NCI-H82 (cell line): ENCODE data around the gene TBC1D13.
A peak's percentile ranks its signal among the peaks of the same experiment; 100 is the strongest.
"Not testable (repeated sequence)": the region's sequence is repeated elsewhere in the genome, so short reads cannot be mapped to it uniquely, and the experiment has no call there.

Experiments
- DNase-seq: peaks from one replicate; lab custom pipeline; 2025; lab: John Stamatoyannopoulos, UW

Gene TBC1D13, protein sequence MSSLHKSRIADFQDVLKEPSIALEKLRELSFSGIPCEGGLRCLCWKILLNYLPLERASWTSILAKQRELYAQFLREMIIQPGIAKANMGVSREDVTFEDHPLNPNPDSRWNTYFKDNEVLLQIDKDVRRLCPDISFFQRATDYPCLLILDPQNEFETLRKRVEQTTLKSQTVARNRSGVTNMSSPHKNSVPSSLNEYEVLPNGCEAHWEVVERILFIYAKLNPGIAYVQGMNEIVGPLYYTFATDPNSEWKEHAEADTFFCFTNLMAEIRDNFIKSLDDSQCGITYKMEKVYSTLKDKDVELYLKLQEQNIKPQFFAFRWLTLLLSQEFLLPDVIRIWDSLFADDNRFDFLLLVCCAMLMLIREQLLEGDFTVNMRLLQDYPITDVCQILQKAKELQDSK

DNA sequence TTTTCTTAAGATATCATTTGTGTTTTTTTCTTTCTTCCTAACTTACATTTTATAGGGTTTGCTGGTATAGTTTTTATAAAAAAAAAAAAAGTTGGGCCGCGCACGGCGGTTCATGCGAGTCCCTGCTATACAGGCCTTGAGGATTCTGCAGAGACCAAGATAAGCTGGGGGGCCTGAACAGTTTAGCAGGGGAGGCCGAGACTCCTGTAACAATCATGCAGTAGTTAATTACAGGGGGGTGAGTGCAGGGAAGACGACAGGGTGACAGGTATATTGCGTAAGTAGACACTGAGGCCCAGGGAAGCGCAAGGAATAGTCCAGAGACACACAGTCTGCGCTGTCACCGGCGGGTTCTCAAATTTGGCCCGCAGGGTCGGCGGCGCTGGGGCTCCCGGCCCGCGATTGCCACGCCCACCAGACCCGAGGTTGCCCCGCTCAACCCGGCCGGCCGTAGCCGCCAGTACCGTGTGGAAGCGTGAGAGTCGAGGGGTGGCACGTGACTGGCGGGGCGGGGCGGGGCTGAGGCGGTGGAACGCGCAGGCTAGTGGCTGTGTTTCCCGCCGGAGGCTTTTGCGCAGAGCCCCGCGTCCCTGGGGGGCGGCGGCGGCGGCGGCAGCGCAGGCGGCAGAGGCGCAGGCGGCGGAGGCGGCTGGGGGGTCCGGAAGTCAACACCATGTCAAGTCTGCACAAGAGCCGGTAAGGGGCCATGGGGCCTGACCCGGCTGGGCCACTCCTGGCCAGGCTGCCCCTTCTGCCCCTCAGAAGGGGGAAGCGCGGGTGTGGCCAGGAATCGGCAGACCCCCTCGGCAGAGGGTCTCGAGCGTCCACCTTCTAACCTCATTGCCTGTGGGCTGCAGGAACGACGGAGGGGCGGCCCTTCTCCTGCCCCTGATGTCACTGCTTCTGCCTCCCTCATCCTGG is at the start of gene TBC1D13:
TBC1D13 (plus strand) TSS at position 573 of the 921 bp plus-strand sequence; CDS start at position 674, 101 bp downstream.
- DNase-seq, result peak; percentile 90

DNA sequence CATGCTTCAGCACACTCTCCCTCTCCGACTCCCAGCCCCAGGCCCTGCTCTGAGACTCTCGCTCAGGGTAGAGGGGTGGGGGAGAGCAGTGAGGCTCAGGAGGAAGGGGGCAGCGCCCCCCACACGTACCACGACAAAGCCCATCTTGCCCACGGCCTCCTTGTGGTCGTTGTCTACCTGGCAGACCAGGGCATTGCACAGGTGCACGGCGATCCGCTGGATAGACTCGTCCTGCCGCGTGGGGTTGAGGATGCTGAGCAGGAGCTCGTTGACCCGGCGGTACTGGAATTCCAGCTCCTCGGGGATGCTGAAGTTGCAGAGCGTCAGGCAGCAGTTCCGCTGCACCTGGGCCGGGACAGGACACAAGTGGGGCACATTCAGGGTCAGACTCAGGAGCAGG is 44.7 kb upstream of the TBC1D13 start:
- DNase-seq, result no peak

DNA sequence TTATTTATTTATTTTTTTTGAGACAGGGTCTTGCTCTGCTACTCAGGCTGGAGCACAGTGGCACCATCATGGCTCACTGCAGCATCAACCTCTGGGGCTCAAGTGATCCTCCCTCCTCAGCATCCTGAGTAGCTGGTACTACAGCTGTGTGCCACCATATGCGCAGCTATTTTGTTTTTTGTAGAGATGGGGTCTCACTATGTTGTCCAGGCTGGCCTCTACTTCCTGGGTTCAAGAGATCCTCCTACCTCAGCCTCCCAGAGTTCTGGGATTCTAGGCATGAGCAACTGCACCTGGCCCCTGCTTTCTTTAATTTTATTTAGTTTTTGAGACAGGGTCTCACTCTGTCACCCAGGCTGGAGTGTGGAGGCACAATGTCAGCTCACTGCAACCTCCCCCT is 43.6 kb upstream of the TBC1D13 start:
- no peak for DNase-seq

DNA sequence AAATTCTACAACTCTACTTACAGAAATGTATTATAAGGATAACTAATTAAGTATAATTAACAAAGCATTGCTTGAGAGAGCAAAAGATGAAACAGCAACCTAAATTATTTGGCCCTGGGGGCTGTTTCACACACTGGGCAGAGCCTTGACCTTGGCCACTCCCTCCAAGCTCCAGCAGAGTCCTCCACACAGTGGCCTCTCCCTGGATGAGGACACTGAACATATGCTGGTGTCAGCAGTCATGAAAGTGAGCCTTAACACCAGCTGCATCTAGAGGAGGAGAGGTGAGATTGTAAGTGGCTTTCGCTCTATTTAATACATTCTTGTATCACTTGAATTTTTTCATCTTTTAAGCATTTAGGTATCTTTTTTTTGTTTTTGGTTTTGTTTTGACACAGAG is 39.8 kb upstream of the TBC1D13 start:
- peak; percentile 27 for DNase-seq

DNA sequence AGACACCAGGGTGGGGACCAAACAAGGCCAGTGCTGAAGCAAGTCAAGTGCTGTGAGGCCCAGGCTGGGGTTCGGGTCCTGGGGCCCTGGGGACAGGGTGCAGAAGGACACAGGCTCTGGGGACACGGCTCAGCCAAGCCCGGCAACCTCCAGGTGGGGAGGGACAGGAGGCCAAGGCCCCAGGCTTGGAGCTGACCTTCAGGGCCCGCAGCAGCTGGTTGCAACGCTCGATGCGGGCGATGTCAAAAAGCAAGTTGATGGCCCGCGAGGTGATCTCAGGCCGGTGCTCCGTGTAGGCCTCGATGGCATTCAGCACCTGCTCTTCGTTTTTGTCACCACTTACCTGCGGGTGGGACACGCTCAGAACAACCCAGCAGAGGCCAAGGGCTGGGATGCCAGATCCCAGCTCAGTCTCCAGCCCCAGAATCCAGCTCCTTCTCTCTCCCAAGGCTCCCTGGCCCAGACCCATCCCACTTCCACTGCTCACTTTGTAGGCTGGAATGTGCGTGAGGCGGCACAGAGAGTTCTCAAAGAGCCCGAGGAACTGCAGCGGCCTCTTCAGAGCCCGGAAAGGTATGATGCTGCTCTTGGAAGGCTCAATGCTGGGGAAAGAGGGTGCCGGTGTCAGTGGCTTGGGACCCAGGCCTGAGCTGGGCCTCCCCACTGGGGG is 36.0 kb upstream of the TBC1D13 start:
- no peak for DNase-seq

DNA sequence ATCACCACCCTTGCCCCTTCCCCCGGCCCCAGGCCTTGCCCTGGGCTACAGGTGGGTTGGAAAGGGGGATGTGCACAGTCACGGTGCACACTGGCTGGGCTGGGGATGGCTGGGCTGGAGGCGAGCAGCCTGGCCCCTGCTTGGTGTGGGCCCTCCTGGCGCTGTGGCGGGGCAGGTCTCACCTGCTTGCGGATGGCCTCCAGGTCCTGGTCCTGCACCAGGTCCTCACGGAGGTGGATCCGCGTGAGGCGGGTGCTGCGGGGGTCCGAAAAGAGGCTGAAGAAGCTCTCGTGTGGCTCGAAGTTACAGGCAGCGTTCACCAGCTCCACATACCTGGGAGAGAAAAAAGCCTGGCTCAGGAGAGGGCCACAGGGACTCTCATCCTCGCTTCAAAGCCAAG is 33.4 kb upstream of the TBC1D13 start:
- no peak for DNase-seq

DNA sequence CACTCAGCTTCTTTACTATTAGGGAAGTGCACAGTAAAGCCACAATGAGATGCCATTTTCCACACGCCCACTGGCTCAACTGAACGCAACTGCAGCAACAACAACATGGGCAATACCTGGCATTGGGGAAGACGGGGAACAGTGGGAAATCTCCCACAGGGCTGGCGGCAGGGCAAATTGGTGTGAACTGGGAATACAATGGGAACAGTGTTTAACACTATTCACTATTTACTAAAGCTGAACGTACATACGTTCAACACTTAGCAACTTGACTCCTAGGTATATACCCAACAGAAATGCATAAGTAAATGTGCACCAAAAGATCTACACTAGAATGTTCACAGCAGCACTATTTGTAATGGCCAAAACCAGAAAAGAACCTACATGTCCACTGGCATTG is 29.5 kb upstream of the TBC1D13 start:
- DNase-seq, result no peak

DNA sequence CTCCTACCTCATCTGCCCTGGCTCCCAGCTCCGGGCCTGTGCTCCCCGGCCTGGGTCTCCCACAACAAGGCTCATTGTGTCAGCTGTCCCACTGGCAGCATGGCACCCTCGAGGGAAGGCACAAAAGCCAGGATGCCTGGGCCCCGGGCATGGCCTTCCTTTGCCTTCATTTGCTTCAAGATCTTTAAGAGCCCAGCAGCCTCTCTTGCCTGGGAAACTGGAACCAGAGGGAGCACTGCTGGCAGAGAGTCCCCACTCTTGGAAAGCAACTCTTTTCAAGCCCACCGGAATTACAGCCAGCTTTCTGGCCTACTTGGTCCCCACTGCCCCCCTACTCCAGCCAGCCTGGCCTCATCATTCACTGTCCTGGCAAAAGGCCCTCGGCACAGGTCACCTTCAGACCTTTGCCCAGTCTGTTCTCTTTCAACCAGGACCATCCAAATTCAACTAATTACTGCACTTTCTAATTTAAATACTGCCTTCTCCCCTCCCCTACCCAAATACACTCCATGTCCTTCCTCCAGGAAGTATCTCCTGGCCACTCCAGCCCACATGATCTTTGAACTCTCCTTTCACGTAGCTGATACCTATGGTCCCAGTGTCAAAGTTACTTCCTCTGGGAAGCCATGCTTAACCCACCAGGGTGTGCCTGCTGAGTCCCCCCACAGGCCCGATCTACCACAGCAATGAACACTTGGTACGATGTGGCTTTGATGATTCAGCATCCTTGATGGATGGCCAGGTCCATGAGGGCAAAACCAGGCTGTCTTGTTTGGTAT is 24.2 kb upstream of the TBC1D13 start:
- no peak for DNase-seq

DNA sequence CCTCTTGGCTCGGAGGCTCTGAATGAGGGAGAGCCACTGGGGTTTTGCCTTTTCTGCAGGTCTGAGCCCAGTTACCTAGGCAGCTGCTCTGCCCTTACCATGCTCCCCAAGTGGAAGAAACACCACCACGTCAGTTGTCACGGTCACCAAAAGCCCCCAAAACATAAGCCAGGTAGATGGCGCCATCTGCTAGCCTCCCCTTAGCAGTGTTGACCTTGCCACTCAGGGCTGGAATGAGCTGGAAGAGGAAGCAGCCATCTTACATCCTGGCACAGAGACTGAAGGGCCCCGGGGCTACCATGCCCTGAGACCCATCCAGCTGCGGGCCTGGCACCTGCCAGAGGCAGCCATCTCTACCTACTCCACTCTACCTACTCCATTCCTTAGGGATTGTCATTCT is 22.7 kb upstream of the TBC1D13 start:
- no peak for DNase-seq

DNA sequence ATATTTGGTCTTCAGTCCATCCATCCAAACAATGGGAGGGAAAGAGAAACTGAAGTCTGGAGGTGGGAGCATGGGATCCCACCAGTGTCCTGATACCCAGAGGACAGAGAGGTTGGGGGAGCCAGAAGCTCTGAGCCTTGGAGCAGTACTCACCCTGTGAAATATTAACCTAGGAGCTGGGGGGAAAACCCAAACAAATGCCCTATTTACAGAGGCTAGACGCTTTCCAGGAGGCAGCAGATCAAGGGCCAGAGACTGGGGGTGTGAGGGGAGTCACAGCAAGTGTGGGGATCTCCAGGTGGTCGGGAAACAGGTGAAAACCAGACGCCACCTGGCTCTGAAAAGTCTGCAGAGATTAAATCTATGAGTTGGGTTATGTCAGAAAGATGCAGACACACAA is 21.6 kb upstream of the TBC1D13 start:
- DNase-seq, result no peak

DNA sequence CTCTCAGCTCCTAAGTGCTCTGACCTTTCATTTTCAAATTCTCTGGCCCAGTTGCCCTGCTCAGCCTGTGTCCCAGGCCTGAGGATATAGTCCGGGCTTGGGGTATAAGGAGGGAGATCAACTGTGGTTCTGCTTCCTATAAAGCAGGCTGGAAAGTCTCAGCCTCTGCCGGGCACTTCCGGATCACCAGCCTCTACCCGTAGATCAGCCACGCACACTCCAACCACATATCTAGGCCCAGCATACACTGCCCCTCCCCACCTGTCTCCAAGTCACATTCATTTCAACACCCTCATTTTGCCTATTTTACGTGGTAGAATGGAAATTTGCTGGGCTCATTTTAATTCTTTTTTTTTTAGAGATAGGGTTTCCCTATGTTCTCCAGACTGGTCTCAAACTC is 18.4 kb upstream of the TBC1D13 start:
- no peak for DNase-seq

DNA sequence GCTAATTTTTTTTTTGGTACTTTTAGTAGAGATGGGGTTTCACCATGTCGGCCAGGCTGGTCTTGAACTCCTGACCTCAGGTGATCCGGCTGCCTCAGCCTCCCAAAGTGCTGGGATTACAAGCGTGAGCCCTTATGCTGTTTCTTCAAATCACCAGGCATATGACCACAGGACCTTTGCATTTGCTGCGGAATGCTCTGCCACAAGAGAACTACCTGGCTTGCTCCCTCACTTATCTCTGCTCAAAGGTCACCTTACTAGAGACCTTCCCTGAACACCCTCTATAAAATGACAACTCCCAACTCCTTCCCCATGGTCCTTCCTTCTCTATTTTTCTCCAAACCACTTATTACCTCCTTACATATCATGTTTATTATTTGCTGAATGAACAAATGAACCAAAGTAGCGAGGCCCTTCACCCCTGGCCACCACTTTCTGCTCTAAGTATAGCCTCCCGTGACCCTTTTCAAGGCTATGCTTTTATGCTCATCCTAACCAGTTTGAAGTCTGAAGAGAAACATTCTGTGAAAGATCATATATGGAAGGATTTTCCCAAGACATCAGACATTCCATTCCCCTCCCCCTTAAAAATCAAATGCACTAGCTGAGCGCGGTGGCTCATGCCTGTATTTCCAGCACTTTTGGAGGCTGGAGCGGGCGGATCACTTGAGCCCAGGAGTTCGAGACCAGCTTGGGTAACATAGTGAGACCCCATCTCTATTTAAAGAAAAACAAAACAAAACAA is 16.6 kb upstream of the TBC1D13 start:
- DNase-seq, result no peak

DNA sequence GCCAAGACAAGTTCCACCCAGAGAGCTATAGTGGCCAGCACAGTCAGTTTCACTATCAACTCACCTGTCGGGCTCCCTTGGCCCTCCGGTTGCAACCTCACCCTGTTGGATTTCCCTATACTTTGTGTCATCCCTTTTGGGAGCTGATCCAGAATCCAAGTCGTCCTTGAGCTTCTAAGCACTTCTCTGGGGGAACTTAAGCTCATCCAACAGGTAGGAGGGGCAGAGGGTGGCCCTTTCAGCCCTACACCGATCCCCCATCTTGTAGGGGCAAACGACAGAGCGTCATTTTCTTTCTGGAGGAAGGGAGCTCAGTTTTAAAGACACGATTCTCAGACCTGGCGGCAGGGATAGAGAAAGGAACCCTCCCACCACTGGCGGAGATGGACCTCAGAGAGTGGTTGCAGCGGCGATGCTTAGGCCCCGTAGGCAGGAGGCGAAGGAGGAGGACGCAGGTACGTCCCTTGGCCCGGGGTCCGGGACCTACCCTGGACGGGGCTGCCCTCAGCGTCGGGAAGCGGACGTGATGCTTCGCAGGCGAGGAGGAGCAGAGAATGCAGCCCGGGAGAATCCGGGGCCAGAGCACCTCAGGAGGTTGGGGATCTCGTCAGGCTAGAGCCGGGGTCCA is 15.8 kb upstream of the TBC1D13 start:
- DNase-seq, result peak; percentile 31

DNA sequence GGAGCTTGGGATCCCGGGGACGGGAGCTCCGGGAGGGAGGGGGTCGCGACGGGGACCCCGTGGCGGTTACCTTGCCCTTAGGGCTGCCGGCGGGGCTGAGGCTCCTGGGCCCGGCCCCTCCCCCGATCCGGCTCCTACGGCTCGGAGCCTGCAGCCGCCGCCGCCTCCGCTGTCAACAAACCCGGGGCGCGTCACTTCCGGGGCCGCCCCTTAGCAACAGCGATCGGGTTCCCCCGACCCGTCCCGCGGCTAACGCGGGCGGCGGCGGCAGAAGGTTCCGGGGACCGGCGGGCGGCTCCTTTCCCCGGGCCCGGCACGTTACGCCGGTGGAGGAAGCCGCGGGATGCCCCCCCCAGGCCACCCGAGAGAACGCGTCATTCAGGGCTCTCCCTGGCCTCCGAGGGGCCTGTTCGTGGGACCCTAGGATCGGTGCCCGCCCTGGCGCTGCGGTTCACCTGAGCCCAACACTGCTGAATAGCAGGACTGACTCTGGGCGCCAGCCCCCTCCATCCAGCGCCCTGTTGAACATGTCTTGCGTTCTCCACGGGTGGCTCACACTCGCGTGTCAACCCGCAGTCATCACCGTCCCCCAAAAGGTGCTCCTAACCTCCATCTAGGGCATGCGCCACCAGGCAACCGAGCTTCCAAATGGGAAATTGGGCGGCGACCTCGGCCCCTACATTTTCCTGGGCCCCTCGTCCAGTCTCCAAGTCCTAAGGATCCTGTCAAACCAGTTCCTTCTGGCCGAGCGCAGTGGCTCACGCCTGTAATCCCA is 15.1 kb upstream of the TBC1D13 start, which contains the start of gene ZER1:
ZER1 (minus strand) TSS at position 183 of the 775 bp plus-strand sequence. CDS start 16,362 bp downstream, outside the sequence.
- peak; percentile 94 for DNase-seq

DNA sequence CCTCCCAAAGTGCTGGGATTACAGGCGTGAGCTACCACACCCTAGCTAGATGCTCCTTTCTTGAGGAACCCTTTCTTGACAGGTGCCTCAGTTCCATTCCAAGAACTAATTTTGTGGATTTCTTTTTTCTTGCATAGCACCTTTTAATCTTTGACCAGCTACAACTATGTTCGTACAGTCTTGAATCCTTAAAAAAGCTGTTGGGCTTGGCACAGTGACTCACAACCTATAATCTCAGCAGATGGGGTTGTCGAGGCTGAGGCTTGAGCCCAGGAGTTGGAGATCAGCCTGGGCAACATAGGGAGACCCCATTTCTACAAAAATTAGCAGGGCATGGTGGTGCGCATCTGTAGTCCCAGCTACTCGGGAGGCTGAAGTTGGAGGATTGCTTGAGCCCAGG is 14.0 kb upstream of the TBC1D13 start:
- no peak for DNase-seq

DNA sequence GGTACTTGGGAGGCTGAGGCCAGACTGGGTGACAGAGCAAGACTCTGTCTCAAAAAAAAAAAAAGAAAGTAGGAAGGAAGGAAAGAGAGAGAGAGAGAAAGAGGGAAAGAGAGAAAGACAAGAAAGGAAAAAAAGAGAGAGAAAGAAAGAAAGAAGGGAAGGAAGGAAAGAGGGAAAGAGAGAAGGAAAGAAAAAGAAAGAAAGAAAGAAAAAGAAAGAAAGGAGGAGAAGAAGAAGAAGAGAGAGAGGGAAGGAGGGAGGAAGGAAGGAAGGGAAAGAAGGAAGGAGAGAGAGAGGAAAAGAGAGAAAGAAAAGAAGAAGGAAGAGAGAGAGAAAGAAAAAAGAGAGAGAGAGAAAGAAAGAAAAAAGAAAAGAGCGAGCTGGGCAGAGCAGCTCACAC is 12.2 kb upstream of the TBC1D13 start:
- DNase-seq, result no peak

DNA sequence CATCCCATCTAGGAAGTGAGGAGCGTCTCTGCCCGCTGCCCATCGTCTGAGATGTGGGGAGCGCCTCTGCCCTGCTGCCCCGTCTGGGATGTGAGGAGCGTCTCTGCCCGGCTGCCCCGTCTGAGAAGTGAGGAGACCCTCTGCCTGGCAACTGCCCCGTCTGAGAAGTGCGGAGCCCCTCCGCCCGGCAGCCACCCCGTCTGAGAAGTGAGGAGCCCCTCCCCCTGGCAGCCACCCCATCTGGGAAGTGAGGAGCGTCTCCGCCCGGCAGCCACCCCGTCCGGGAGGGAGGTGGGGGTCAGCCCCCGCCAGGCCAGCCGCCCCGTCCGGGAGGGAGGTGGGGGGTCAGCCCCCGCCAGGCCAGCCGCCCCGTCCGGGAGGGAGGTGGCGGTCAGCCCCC is 7.0 kb upstream of the TBC1D13 start:
- DNase-seq, result not testable (repeated sequence)

DNA sequence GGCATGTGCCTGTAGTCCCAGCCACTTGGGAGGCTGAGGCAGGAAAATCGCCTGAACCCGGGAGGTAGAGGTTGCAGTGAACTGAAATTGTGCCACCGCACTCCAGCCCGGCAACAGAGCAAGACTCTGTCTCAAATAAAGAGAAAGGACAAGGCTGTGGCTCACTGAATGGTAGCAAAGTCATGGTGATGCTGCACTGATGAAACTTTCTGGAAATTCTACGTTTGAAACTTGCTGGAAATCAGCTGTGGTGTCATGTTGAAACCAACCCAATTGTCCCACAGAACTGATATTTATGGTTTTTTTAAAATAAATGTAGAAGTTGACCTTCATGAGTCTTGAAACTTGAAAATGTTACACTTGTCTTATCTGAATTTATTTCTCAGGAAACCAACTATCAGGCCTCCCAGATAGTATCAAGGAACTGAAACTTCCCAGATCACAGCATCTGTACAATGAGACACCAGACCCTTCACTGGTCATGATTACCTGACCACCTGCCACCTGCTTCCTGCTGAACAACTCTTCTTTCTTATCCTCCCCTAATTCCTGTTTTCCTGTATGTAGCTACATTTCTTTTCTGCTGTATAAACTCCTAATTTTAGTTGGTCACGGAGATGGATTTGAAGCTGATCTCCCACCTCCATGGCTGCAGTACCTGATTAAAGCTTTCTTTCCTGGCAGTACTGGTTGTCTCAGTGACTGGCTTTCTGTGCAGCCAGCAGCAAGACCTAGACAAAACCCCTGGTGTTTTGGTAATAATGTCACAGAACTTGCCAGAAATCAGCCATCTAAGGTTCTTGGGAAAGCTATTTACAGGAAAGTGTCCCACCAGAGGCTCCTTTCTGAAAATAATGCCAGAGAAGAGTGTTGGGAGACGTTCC is 5.6 kb upstream of the TBC1D13 start:
- no peak for DNase-seq

DNA sequence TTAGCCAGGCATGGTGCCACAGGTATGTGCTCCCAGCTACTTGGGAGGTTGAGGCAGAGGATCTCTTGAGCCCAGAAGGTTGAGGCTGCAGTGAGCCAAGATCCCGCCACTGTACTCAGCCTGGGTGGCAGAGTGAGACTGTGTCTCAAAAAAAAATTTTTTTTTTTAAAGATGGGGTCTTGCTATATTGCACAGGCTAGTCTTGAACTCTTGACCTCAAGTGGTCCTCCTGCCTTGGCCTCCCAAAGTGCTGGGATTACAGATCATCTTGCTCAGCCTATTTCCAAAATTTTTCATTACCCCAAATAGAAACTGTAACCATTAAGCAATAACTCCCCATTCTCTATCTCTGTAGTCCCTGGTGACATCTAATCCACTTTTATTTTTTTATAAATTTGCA is 4.4 kb upstream of the TBC1D13 start:
- DNase-seq, result no peak
